Adipose tissue (tissue), 3 donors: ENCODE measurements around the gene THSD1. TPM values are rescaled to one million over a fixed set of nuclear protein-coding genes. Genes with fewer than 3 reads are reported as not detected.
"Not testable (repeated sequence)": the region's sequence is repeated elsewhere in the genome, so short reads cannot be mapped to it uniquely, and the experiment has no call there.

Experiments used
- H3K27ac ChIP-seq: one replicate; pipeline ENCODE4 v1.5.1; 2013; ENCODE audit warnings: low read depth, low read length
- WGBS, 3 donors: extraction: QIAGEN DNeasy Blood & Tissue Kit; methylation state at CpG; one replicate each; pipeline ENCODE4 v1.1.7; 2013; 5-methylcytosine and 5-hydroxymethylcytosine counted together
- polyA plus RNA-seq, 3 donors: library from polyadenylated mRNA; stranded (reverse); fragments of 200-250 nt; gene quantifications; one replicate each; pipeline ENCODE4 v1.2.3, GENCODE V29; 2013
- donor health status: healthy with polysubstance abuse.
- donor health status: Bipolar disorder and iron deficiency.
- donor health status: healthy.

THSD1 gene
- polyA plus RNA-seq, 3 donors: 1.3 to 5.1 (median 4.4) TPM

DNA sequence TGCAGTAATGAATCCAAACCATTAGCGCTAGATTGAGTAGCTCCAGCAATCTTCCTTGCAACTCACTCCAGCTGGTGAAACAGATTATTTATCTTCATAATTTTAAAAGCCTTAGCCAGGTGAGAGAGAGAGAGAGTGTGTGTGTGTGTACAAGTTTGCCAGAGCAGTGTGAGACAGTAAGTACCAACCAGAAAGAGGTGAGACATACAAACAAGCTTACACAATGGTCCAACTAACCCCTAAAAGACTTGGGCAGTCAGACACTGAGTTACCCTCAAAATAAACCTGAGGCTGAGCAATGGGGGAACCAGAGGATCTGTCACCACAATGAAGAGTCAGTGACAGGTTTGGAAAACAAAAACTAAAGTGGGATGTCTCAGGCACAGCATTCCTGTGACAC lies 8.1 kb upstream of the THSD1 start:
- WGBS, 3 donors: 86 to 100% (median 91%) methylated on average over 1 of the region's 1 CpG
- no peak overlapping the region for H3K27ac ChIP-seq

- 96 to 100% (median 100%) methylated on average over 1 of the region's 1 CpG for WGBS, 3 donors
Measured at GRCh38 chr13:52412128-52412527, 6.2 kb upstream of the THSD1 start.

GRCh38 chr13:52411629-52412028 lies 5.7 kb upstream of the THSD1 start:
- WGBS, 3 donors: 70 to 84% (median 78%) methylated on average over 4 of the region's 4 CpGs
- H3K27ac ChIP-seq: no peak overlapping the region

More at GRCh38 chr13:52412128-52412527, 6.2 kb upstream of the THSD1 start:
- no peak overlapping the region for H3K27ac ChIP-seq

GRCh38 chr13:52408071-52408658 lies 2.2 kb upstream of the THSD1 start:
- not testable (repeated sequence) for H3K27ac ChIP-seq
- 96 to 98% (median 97%) methylated on average over 22 to 33 of the region's 33 CpGs for WGBS, 3 donors

DNA sequence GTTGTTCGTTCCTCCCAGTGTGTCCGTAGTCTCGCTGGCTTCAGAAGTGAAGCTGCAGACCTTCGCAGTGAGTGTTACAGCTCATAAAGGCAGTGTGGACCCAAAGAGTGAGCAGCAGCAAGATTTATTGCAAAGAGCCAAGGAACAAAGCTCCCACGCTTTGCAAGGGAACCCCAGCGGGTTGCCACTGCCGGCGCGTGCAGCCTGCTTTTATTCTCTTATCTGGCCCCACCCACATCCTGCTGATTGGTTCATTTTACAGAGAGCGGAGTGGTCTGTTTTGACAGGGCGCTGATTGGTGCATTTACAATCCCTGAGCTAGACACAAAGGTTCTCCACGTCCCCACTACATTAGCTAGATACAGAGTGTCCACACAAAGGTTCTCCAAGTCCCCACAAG lies 1.5 kb upstream of the THSD1 start:
- 96 to 97% (median 96%) methylated on average over 12 of the region's 12 CpGs for WGBS, 3 donors
- not testable (repeated sequence) for H3K27ac ChIP-seq

DNA sequence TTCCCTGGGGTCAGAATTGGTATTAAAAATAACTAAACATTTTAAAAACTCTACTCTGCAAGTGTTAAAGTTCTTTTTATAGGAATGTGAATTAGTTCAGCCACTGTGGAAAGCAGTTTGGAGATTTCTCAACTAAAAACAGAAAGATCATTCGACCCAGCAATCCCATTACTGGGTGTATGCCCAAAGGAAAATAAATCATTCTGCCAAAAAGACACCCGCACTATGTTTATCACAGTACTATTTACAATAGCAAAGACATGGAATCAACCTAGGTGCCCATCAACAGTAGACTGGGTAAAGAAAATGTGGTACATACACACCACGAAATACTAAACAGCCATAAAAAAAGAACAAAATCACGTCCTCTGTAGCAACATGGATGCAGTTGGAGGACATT lies 657 bp upstream of the THSD1 start:
- WGBS, 3 donors: 39 to 59% (median 49%) methylated on average over 4 of the region's 4 CpGs
- no peak overlapping the region for H3K27ac ChIP-seq

- no peak overlapping the region for H3K27ac ChIP-seq
- WGBS, 3 donors: 6 to 10% (median 7%) methylated on average over 14 of the region's 14 CpGs
Measured at GRCh38 chr13:52405369-52405766, 604 bp downstream of the THSD1 start.

- no peak overlapping the region for H3K27ac ChIP-seq
- 67 to 70% (median 70%) methylated on average over 1 of the region's 1 CpG for WGBS, 3 donors
Measured at GRCh38 chr13:52399708-52400107, 6.3 kb downstream of the THSD1 start.

GRCh38 chr13:52399046-52399445 lies 6.9 kb downstream of the THSD1 start:
- no peak overlapping the region for H3K27ac ChIP-seq
- 27 to 52% (median 51%) methylated on average over 2 of the region's 2 CpGs for WGBS, 3 donors

- no peak overlapping the region for H3K27ac ChIP-seq
- WGBS, 3 donors: 78 to 83% (median 79%) methylated on average over 4 of the region's 4 CpGs
Measured at GRCh38 chr13:52395704-52396103, 10.3 kb downstream of the THSD1 start.

GRCh38 chr13:52394586-52394985 lies 11.4 kb downstream of the THSD1 start:
- no peak overlapping the region for H3K27ac ChIP-seq
- WGBS, 3 donors: 61 to 75% (median 72%) methylated on average over 2 of the region's 2 CpGs

- no peak overlapping the region for H3K27ac ChIP-seq
- 78 to 83% (median 80%) methylated on average over 8 of the region's 8 CpGs for WGBS, 3 donors
Measured at GRCh38 chr13:52393572-52394357, 12.2 kb downstream of the THSD1 start.

DNA sequence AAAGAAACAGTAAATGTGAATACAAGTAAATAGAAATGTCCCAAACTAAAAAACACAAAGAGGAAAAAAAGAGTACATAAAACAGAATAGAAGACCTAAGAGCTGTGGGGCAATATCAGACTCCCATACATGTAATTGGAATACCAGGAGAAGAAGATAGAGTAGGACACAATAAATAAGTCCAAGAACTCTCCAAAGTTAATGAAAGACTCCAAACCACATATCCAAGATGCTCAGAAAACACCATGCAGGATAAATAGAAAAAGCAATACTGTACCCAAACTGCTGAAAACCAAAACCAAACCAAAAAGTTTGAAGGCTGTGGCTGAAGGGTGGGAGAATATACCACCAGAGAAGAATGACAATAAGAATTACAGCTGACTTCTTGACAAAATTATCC lies 18.3 kb downstream of the THSD1 start:
- H3K27ac ChIP-seq: no peak overlapping the region

GRCh38 chr13:52385870-52386269 lies 20.1 kb downstream of the THSD1 start:
- 73 to 82% (median 78%) methylated on average over 4 of the region's 4 CpGs for WGBS, 3 donors
- no peak overlapping the region for H3K27ac ChIP-seq

GRCh38 chr13:52383366-52383765 lies 22.6 kb downstream of the THSD1 start:
- no peak overlapping the region for H3K27ac ChIP-seq
- WGBS, 3 donors: 38 to 74% (median 55%) methylated on average over 1 of the region's 1 CpG

DNA sequence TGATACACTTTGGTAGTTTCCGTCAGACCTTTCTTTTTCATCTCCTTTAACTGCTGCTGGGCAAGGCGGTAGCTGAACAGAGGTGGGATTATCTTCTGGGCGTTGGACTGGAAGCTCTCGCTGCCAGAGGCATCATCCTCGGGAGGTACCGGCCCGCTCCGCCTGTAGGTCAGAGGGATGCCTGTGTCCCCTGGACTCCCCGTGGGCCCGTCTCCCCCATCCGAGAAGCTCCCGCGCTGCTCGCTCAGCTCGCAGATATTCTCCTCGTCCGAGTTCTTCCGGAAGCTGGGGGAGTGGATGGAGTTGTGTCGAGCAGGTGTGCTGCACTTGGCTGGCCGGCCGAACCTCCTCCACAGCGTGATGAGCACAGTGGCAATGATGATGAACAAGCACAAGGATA lies 27.7 kb downstream of the THSD1 start:
- no peak overlapping the region for H3K27ac ChIP-seq
- WGBS, 3 donors: 94 to 99% (median 96%) methylated on average over 22 of the region's 22 CpGs

DNA sequence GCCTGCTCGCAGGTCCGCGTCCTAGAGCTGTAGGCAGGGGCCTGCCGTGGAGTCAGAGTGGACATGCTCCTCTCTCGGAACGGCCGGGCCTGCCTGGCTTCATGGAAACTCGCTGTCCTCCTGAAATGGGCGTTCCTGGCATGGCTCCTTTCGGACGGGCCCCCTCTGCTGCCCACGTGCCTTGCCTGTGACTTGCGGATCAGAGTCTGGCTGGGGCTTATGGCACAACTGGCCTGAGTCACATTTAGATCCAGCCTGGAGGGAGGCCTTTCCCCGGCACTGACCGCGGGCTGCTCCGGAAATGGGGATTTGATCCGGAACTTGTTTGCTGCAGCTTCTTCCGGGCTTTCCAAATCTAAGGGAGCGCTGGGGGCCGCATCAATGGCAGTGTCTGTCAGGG lies 28.1 kb downstream of the THSD1 start:
- H3K27ac ChIP-seq: no peak overlapping the region
- WGBS, 3 donors: 91 to 95% (median 92%) methylated on average over 21 of the region's 21 CpGs

GRCh38 chr13:52374873-52375411 lies 31.0 kb downstream of the THSD1 start:
- 17 to 43% (median 39%) methylated on average over 1 of the region's 1 CpG for WGBS, 3 donors
- no peak overlapping the region for H3K27ac ChIP-seq

DNA sequence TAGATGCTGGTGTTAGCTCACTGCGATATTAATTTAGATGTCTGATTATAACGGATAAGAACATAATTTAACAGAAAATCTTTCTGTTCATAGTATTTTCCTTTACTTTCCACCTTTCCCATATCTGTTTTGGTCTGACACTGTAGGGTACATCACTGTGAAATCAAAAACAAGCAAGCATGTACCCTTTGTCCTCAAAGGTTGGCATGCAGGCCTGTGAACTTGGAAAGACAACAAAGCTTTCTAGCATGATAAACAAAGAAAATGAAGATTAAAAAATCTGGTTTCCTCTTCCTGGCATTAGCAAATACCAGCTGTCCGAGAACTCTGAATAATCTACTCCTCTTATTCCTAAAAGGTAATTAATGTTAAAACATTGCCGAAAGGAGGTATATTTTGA lies 31.6 kb downstream of the THSD1 start:
- 82 to 87% (median 84%) methylated on average over 4 of the region's 4 CpGs for WGBS, 3 donors
- H3K27ac ChIP-seq: no peak overlapping the region

GRCh38 chr13:52373277-52373676 lies 32.7 kb downstream of the THSD1 start:
- 90 to 100% (median 98%) methylated on average over 1 of the region's 1 CpG for WGBS, 3 donors
- H3K27ac ChIP-seq: not testable (repeated sequence)
